ENCODE measurements around the gene TPGS1.

The TPGS1 gene

DNA sequence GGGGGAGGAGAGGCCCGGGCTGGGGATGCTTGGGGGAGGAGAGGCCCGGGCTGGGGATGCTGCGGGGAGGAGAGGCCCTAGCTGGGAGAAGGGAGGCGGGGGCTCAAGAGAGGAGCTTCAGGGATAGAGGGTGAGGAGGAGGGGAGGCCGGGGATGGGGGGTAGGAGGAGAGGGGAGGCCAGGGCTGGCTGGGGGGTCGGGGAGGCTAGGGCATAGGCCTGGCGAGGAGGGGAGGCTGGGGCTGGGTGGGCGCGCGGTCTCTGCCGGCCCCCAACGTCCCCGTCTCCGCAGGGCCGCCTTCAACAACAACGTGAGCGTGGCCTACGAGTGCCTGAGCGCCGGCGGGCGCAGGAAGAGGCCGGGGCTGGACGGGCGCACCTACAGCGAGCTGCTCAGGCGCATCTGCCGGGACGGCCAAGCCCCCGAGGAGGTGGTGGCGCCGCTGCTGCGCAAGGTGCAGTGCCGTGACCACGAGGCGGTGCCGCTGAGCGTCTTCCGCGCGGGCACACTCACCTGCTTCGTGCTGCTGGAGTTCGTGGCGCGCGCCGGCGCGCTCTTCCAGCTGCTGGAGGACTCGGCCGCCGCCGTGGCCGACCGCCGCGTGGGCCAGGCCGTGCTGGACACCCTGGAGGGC, 11.4 kb downstream of the TPGS1 start:
- no peak for DNase-seq (ENCODE audit: low read depth, low spot score)

DNA sequence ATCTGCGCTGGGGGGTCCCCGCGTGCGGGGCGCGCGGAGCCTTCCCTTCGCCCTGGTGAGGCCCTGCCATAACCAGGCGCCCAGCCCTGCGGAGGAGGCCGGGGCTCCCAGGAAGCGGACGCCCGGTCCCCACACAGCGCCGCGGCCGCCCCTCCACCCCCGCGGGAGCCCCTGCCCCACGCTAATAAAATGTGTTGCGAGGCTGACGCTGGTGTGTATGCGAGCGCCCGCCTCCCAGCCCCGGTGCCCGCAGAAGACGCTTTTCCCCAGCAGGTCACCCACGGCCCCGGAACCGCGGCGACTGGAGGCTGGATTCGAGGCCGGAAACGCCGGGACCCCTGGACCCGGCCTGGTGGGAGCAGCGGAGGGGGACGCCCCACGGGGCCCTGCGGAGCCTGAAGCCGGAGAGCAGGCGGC, 12.2 kb downstream of the TPGS1 start:
- no peak for DNase-seq (ENCODE audit: low read depth, low spot score)

DNA sequence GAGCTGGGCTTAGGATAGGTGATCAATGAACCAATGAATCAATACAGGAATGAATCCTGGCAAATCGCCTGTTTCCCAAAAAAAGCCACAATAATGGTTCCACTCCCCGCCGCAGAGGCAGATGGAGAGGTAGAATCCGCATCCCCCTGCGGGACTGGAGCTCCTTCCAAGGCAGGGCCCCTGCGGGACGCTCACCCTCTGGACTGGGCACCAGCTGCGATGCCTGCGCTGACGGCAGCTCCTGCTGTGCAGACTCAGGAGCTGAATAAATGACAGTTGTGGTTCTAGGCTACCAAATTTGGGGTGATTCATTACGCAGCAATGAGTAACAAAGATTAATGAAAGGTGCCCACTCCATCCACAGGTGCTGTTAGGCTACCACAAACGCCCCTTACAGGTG, 15.4 kb downstream of the TPGS1 start:
- no peak for DNase-seq (ENCODE audit: low read depth, low spot score)

DNA sequence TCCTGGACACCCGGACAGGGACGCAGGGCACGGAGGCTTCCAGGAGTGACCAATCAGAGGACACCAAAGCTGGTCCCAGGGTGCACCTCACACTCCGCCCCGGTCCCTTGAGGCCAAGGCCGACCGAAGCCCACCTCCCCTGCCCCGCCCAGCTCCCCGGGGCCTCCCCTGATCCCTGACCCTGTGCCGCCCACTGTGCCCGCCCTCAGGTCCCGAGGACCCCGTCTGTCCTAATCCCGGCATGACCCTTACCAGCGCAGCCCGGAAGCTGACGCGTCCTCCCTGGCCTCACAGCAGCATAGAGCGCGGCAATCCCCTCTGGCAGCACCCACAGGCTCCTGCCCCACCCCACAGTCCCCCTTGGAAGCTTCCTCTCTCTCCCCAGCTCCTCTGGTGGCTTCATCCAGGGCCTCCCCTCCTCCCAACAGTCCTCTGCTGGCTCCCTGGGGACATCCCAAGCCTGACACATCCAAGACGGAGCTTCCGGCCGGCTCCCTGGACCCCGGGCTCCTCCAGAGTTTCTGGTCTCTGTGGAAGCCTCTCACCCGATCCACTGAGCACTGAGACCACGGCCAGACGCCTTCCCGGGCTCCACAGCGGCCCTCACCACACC, 16.9 kb downstream of the TPGS1 start:
- no peak for DNase-seq (ENCODE audit: low read depth, low spot score)

DNA sequence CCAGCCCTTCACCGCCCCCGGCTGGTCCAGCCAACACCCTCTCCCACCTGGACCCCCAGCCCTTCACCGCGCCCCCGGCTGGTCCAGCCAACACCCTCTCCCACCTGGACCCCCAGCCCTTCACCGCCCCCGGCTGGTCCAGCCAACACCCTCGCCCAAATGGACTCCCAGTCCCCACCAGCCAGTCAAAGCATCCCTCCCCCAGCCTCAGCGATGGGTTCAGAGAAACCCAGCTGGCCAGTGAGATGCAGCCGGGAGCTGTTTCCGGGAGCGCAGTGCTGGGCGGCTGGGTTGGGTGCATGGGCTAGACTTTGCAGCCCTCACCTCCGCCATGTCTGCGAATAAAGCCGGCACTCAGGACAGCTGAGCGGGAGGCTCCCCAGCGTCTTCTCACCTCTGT, 17.7 kb downstream of the TPGS1 start:
- no peak for DNase-seq (ENCODE audit: low read depth, low spot score)

DNA sequence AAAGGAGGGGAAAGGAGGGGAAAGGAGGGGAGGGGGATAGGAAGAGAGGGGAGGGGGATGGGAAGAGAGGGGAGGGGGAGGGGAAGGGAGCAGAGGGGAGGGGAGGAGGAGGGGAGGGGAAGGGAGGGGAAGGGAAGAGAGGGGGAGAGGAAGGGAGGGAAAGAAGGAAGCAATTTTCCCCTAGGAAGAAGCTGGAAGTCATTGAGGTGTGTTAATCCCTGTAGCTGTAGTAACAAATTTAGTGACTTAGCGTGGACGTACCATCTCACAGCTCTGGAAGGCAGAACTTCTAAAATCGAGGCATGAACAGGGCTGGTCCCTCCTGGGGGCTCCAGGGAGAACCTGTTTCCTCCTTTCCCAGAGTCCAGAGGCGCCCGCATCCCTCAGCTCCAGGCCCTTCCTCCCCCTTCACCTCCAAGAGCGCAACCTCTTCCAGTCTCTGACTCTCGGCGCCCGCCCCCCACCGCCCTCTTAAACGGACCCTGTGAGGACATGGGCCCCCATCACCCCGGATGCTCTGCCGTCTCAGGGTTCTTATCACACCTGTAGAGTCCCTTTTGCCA, 18.6 kb downstream of the TPGS1 start:
- DNase-seq (ENCODE audit: low read depth, low spot score): no peak

DNA sequence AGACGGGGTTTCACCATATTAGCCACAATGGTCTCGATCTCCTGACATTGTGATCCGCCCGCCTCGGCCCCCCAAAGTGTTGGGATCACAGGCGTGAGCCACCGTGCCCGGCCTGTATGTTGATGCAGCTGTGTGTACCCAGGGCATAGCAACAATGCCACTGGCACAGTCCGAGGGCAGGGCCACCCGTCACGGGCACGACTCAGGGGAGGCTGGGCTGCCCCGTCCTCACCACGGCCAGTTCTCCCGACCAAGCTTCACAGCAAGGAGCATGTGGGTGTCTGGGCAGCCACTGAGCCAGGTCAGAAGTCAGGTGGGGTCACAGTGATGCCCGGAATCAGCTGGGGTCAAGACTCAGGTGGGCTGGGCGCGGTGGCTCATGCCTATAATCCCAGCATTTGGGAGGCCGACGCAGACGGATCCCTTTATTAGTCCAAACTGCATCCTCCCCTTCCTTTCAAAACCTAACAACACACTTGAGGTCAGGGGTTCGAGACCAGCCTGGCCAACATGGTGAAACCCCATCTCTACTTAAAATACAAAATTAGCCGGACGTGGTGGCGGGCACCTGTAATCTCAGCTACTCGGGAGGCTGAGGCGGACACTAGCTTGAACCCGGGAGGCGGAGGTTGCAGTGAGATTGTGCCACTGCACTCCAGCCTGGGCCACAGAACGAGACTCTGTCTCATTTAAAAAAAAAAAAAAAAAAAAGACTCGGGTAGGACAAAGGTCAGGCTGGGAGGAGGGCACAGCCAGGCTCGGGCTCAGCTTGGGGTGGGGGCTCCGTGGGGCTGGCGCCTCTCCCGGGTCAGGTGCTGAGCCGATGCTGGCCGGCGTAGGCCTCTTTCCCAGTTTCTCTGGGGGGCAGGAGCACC, 23.1 kb downstream of the TPGS1 start:
- DNase-seq (ENCODE audit: low read depth, low spot score): no peak

DNA sequence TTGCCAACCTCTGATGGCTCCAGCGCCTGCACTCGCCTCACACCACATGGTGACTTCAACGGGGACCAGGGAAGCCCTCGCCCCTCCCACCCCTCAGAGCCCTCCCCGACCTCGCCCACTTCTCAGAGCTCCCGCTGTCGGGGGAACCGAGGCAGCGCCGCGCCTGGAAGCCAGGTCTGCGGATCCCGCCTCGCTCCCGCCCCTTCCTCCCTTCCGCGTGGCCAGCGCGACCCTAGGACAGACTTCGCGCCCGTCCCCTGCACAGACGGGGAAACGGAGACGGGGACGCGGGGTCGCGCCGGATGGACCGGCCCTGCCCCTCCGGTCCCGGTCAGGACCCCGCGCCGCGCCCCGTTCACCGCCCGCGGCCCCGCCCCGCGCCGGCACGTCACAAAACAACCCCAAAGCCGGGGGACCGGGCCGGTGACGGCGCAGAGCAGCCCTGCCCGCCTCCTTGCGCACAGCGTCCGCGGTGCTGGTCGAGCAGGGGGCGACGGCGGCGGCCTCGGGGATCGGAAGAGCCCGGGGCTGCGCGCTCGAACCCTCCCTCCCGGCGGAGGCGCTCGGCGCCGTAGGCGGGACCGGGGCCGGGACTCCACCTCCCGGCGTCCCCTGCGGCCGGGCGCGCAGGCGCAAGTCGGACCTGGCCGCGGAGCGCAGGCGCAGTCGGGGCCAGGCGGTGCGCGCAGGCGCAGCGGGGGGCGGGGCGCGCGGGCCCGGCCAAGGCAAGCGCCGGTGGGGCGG, 23.9 kb downstream of the TPGS1 start:
- no peak for DNase-seq (ENCODE audit: low read depth, low spot score)

DNA sequence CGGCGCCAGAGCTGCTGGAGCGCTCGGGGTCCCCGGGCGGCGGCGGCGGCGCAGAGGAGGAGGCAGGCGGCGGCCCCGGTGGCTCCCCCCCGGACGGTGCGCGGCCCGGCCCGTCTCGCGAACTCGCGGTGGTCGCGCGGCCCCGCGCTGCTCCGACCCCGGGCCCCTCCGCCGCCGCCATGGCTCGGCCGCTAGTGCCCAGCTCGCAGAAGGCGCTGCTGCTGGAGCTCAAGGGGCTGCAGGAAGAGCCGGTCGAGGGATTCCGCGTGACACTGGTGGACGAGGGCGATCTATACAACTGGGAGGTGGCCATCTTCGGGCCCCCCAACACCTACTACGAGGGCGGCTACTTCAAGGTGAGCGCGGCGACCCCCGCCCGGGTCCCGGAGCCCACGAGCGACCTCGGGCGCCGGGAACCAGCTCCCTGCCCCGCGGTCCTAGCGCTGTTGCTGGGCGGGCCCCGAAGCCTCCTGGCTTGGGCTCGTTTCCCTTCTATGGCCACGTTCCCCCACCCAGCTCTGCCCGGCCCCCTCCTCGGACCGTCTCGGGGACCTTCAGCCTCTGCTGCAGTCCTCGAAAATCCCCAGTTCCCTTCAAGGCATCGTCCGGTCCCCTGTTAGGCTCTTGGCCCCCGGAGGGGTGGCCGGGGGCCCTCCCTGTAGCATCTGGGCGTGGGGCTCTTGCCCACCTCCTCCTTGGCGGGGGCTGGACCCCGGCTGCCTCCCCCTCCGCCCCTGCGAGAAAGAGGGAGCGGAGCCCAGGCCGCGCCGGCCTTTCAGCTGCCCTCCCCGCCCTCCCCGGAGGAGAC, 24.7 kb downstream of the TPGS1 start, which contains the start of gene CDC34:
TSS of gene CDC34 (plus strand) at position 8 of the 808 bp plus-strand sequence. CDS start at position 180, 172 bp downstream.
- no peak for DNase-seq (ENCODE audit: low read depth, low spot score)

DNA sequence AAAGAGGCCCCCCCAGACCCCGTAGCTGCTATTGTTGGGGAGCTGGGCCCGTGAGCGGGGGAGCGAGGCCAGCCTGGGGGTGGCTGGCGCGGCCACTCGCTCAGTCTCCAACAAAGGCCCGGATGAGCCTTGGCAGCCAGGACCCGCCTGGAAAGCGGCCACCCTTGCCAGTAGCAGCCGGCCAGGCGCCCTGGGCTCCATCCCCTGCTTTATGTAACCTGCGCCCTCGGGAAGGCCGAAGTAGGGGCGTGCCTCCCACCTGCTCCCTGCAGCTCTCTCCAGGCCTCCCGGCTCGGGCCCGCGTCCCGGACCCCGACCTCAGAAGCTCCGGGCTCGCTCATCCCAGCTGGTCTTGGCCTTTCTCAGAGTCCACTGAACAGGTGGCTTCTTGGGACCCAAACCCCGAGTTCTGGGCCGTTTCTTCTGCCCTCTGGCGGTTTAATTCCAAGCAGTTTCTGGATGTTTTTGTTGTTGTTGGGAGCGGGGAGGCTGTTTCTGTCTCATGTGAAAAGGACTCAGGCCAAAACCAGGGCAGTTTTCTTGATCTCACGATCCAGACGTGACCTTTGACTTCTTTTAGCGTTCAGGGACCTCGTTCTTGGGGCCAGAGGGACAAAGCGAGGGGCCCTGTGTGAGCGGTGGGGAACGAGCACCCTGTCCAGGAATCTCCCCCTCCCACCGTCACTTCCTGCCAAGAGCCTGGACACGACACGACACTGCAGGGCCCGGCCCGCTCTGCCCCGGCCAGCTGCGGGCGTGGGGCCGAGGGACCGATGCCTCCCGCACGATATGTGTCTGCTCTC, 25.5 kb downstream of the TPGS1 start:
- DNase-seq (ENCODE audit: low read depth, low spot score): no peak

DNA sequence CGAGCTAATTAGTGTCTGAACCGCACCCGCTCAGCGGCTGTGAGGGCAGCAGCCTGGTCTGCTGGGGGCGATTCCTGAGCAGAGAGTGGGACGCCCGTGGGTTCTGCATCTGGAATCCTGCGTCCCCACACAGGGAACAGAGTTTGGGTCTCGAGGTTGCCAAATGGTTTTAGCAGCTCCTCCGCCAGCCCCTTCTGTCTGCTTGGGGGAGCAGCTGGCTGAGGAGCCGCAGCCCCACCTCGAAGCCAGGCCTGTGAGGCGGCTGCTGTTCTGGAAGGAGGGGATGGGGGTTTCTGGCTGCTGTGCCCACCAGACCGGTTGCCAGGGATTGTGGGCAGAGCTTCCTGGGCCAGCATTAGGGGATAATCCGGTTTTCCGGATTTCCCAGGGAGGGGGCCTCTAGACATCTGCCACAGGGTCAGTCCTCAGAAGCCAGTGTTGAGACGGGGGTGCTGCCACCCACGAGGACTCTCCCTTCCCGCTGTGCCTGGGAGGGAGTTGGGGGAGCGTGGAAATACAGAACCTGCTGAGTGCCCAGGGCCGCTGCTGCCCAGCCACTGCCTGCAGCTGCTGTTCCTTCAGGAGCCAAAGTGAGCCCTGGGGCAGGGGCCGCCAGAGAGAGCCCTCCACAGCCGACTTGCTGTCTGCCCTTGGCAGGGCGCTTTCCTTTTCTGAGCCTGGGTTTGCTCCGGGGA, 26.2 kb downstream of the TPGS1 start:
- DNase-seq (ENCODE audit: low read depth, low spot score): no peak

DNA sequence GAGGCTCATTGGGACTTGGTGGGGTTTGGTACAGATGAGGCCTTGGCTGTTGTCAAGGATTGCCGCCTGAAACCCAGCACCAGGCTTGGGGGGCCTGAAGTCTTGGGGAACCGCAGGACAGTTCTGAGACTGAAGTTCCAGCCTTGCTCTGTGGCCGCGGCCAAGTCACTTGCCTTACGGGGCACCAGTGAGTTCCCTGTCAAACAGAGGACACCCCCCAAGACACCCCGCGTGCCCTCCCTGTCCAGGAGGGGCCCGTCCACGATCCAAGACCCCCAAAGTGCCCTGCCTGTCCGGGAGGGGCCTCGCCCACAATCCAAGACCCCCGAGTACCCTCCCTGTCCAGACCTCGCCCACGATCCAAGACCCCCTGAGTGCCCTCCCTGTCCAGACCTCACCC, 26.8 kb downstream of the TPGS1 start:
- no peak for DNase-seq (ENCODE audit: low read depth, low spot score)

DNA sequence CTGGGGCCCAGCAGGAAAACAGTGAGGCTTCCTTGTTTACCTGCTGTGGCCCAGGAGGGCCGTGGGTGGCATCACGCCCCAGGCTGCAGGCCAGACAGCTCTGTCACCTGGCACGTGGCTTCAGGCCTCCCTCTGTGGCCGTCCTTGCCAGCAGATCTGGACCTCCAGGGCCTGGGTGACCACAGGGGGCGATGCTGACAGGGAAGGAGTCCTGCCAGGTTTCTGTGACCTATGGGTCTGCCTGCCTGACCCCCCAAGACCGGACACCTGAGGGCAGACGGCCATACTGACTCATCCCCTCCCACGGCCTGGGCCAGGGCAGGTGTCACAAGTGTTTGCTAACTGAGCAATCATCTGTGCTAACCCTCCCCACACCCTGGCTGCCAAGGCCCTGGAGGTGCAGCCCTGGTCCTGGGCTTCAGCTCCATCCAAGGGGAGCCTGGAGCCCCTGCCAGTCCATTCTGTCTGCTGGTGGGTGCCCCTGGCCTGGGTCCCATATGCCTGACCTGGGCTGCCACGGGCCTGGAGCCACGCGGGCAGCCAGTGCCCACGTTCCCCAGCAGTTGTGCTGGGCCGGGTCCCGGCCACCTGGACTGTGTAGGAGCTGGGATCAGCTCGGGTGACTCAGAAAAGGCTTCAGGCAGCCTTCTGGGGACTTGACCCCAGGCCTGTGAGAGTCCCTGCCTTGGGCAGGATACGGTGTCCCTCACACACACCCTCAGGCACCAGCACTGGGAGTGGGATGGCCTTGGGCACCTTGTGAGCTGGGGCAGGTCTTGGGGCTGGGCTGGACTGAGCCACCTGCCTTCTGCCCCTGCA, 27.9 kb downstream of the TPGS1 start:
- DNase-seq (ENCODE audit: low read depth, low spot score): no peak

DNA sequence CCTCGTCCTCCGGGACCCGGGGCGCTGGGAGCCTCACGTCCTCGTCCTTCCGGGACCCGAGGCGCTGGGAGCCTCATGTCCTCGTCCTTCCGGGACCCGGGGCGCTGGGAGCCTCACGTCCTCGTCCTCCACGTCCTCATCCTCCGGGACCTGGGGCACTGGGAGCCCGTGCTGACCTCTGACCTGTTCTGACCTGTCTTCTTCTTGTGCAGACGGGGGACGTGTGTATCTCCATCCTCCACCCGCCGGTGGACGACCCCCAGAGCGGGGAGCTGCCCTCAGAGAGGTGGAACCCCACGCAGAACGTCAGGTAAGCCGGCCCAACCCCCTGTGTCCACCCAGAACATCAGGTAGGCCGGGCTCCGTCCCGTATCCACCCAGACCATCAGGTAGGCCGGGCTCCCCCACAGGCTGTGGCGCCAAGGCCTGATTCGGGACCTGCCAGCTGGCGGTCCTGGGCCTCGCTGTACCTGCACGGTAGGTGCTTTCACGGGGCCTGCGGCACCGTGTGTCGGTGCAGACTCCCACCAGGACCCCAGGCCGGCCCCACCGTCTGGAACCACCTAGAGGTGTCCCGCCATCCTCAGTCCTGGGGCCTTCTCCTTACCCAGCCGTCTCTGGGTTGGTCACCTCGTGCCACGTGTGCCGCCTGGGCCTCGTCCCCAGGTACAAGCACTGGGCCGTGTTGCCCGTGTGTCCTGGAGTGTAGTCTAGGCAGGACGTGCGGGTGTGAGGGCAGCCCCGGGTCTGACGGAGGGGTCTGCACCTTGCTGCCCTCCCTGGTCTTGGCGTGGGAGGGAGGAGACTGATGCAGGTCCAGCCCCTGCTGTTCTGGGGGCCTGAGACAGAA, 29.0 kb downstream of the TPGS1 start:
- DNase-seq (ENCODE audit: low read depth, low spot score): no peak

DNA sequence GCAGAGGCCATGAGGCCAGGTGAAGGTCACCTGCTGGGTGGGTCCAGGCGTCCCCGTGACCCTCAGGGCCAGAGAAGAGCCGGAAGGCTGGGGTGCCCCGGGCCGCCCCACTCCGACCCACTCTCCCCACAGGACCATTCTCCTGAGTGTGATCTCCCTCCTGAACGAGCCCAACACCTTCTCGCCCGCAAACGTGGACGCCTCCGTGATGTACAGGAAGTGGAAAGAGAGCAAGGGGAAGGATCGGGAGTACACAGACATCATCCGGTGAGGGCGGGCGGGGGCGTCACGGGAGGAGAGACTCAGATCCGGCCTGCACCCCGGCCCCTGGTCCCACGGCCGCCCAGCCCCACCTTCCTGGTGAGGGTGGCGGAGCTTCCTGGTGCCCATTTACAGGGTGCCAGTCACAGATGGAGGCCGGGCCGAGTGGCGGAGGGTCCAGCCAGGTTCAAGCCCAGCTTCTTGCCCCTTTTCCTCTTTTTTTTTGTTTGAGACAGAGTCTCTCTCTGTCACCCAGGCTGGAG, 29.6 kb downstream of the TPGS1 start:
- no peak for DNase-seq (ENCODE audit: low read depth, low spot score)

DNA sequence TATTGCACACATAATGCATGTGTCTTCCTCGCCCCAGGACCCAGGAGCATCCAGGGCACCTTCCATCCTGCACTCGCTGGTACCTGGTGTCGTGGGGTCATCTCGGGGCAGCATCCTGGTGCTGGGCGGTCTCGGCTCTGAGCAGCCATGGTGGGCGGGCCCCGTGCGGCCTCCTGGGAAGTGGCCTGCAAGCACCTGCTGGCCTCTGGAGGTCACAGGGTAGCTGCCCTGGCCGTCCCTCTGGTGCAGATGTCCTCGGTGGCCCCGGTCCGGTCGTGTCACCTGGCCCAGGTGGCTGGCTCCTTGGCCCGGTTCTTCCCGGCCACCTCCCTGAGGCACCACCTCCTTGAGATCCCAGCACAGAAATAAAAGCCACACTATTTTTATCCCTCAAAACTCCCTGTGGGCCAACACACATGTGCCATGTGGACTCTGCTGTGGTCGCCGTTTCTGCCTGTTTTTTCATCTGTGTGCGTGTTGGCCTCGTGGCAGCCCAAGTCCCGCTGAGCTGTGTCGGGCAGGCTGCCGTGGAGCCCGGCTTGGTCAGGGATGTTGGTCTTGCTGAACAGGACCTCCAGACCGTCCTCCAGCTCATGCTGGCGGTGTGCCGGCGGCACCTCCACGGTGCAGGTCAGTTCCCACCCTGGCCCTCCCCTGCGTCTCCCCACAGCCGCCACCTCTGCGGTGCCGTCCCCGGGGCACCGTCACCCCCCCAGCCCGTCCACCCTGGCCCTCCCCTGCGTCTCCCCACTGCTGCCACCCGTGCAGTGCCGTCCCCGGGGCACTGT, 31.5 kb downstream of the TPGS1 start:
- DNase-seq (ENCODE audit: low read depth, low spot score): no peak
